Pancreas (tissue), 10 donors: ENCODE results near the gene AKNAD1. TPM values are rescaled to one million over a fixed set of nuclear protein-coding genes. Genes with fewer than 3 reads are reported as not detected.

Experiments used
- ATAC-seq, 4 donors: fragments of 200-7000 bp; cut with Tn5 transposase; one replicate each; pipeline versions ENCODE4 v1.8.0 to v1.9.1; 2020; ENCODE audit warnings: mild to moderate bottlenecking in 4 of 4, moderate library complexity in 4 of 4
- DNase-seq, 6 donors: peaks; one replicate each; pipeline ENCODE4 v3.0.0-alpha.2; 2020
- FAIRE-seq: peaks from 2 replicates; lab custom pipeline; 2012; peaks lifted over from hg19 to GRCh38; lab: Jason Lieb, UNC
- H3K27ac ChIP-seq, 4 donors: fragments of 200-600 bp; sonication (generic); 1 replicate in 3 of 4; 2 replicates in 1 of 4; pipeline versions ENCODE4 v1.5.0 to v1.8.0; 2020
- H3K27me3 ChIP-seq, 4 donors: fragments of 200-600 bp; one replicate each; pipeline ENCODE4 v1.8.0; 2021
- H3K36me3 ChIP-seq, 3 donors: fragments of 200-600 bp; sonication (generic) in 1 of 3; one replicate each; pipeline versions ENCODE4 v1.5.0 to v1.8.0; 2020 to 2021
- H3K4me1 ChIP-seq, 3 donors: fragments of 200-600 bp; one replicate each; pipeline ENCODE4 v1.8.0; 2021
- H3K4me3 ChIP-seq, 4 donors: fragments of 200-600 bp; sonication (generic) in 2 of 4; one replicate each; pipeline versions ENCODE4 v1.5.0 to v1.8.0; 2020 to 2021
- H3K9me3 ChIP-seq, 4 donors: fragments of 200-600 bp; one replicate each; pipeline ENCODE4 v1.8.0; 2021
- WGBS, 2 donors: extraction: QIAGEN DNeasy Blood & Tissue Kit; methylation state at CpG; one replicate each; pipeline ENCODE4 v1.1.7; 2013; 5-methylcytosine and 5-hydroxymethylcytosine counted together
- intact Hi-C, 3 donors: fragments of 100-400 bp; cut with DNase I; formaldehyde crosslinking; loops; one replicate each; pipeline versions ENCODE4 v1.11.1 to v1.14.2; 2022
- polyA plus RNA-seq, 2 donors: library from polyadenylated mRNA; stranded (reverse); fragments of 200-250 nt; gene quantifications; one replicate each; pipeline ENCODE4 v1.2.3, GENCODE V29; 2013
- total RNA-seq, 6 donors: library from RNA; stranded (reverse); fragmentation: NEBNext Ultra II Directional in 4 of 6; extraction: Animal tissue kit (Norgen Biotek cat#: 25700) in 4 of 6; gene quantifications; one replicate each; pipeline versions ENCODE4 v1.2.1 to v1.2.4, GENCODE V29; 2021 to 2023
- TF ChIP-seq, protein P1 (sequence below), 4 donors: fragments of 200-600 bp; sonication (generic) in 3 of 4; IDR thresholded peaks; one replicate each; pipeline versions ENCODE4 v1.5.0 to v1.8.0; 2021; ENCODE audit warnings: antibody characterized with exemption in 4 of 4
- donor health status: healthy with polysubstance abuse.
- donor health status: DM: no; HTN: no; CAD: no; lungs with moderate emphysema.
- donor health status: DM: no; HTN: no; CAD: no.
- donor health status: control.
- donor health status: control.
- donor health status: Bipolar disorder and iron deficiency.
- donor health status: DM: yes; HTN: yes; CAD: no.
- donor health status: DM: no; HTN: no; CAD: no.
- donor health status: DM: no; HTN: no; CAD: no.
- donor health status: DM: yes; HTN: yes; CAD: no.

AKNAD1 gene
- total and polyA plus RNA-seq, 8 donors: 0.23 TPM; not detected in 7

DNA sequence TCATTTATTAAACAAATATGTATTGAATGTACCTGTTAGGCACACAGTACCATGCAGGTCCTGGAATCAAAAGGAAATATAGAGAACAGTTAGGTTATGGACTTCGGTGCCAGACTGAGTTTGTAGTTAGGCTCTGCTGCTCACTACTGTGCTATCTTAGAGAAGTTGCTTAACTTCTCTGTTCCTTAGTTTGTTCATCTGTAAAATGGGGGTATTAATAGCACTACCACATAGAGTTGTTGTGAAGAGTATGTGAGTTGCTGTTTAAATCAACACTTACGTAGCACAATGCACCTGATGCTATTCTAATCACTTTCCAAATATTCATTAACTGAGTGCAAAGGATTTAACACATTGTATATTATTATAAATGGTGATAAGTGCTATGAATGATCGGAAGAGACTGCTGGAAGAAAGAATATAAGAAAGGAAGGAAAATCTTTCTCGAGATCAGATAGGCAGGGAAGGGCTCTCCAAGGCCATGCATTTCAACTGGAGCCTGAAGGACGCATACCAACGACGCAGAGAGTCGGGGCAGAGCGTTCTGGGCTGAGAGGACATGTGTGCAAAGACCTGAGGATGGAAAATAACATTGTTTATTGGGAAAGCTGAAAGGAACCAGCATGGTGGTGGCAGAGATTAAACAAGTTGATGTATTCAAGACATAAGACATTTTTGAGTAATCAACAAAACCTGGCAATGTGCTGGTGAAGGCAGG is 3.5 kb upstream of the AKNAD1 start:
- Histone ChIP-seq H3K9me3 (no peaks in the 10 kb centered on the region), H3K27ac (no peak overlapping the region), H3K27me3 (peaks cover 0 to 2% (median 0%) of the 10 kb centered on the region in 4 donors), H3K4me3 (no peak overlapping the region), H3K4me1 (no peaks in the 10 kb centered on the region), H3K36me3 (no peaks in the 10 kb centered on the region)
- FAIRE-seq (no peak), ATAC-seq (no peak), DNase-seq (no peak)
- 68 to 76% methylated on average over 9 of the region's 9 CpGs for WGBS, 2 donors
- intact Hi-C loops: no loop called here
- TF ChIP-seq, protein P1, sequence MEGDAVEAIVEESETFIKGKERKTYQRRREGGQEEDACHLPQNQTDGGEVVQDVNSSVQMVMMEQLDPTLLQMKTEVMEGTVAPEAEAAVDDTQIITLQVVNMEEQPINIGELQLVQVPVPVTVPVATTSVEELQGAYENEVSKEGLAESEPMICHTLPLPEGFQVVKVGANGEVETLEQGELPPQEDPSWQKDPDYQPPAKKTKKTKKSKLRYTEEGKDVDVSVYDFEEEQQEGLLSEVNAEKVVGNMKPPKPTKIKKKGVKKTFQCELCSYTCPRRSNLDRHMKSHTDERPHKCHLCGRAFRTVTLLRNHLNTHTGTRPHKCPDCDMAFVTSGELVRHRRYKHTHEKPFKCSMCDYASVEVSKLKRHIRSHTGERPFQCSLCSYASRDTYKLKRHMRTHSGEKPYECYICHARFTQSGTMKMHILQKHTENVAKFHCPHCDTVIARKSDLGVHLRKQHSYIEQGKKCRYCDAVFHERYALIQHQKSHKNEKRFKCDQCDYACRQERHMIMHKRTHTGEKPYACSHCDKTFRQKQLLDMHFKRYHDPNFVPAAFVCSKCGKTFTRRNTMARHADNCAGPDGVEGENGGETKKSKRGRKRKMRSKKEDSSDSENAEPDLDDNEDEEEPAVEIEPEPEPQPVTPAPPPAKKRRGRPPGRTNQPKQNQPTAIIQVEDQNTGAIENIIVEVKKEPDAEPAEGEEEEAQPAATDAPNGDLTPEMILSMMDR (IDR thresholded peaks at IDR 0.05): no peak

DNA sequence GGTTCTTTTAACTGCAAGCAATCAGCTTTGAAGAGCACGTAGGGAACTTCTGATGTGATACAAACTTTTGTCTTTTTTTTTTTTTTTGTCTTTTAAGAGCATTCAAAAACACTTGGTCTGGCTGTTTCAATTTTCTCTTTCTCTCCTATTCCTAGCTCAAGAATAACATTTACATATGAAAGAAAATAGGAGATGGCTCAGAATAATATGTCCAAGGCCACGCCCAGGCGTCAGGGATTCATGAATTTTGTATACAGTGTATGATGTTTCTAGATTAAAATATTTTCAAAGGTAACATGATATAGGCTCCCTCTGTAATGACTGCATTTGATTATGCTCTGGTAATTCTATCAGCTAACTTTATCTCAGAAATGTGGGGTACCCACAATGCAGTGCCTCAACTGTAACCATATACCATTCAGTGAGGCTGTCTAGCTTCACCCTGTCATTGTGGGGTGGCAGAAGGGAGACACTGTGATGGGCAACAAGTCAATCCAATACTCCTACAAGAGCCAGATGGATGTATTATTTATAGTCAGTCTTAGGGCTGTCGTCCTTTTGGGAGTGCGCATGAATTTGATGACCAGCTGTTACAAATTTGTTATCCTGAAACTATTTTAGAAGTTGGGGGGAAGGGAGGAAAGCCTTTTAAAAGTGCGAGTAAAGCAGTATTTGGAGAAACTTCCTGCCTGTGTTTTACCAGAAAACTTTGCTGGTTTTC is 1.5 kb upstream of the AKNAD1 start:
- FAIRE-seq: no peak
- no peak overlapping the region for H3K27ac ChIP-seq
- TF ChIP-seq, protein P1 (IDR thresholded peaks at IDR 0.05): no peak

DNA sequence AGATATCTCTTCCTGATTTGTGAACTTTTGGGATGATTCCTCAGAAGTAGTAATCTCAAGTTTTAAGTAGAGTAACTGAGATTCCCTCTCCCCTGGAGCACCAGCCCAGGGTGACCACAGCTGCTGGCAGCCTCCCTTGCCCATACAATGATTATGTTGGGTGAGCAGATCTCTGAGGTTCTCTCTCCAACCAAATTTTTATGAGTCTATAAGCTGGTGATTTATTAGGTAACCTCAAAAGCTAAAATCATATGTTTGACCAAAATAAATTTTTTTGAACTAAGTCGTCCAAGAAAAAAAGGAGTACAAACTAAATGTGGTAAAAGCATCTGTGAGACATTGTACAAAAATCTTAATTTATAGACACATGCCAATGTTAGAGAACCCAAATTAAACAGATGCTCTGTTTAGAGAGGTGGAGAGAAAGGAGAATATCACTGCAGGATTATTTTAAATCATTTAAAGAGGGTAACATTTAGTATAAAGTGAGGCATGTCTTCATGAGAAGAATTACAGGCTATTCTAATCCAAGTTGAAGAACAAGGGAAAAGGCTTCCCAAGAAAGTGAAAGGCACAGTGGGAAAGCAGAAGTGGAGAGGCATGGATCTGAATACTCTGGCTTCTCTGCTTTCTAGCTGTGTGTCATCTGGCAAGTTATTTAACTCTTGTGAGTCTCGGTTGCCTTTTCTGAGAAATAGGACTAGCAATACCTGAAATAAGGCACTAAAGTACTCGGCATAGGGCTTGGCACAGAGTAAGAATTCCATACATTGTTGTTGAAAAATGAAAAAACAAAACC is 2.5 kb downstream of the AKNAD1 start:
- ATAC-seq (no peak), FAIRE-seq (no peak), DNase-seq (no peak)
- intact Hi-C loops: no loop called here
- H3K9me3 ChIP-seq: no peaks in the 10 kb centered on the region
- 50 to 71% methylated on average over 3 of the region's 3 CpGs for WGBS, 2 donors
- no peak overlapping the region for H3K4me3 ChIP-seq
- no peaks in the 10 kb centered on the region for H3K4me1 ChIP-seq
- H3K27me3 ChIP-seq: no peaks in the 10 kb centered on the region
- H3K36me3 ChIP-seq: no peaks in the 10 kb centered on the region
- no peak overlapping the region for H3K27ac ChIP-seq
- TF ChIP-seq, protein P1 (IDR thresholded peaks at IDR 0.05): no peak

More for the DNA sequence above, 1.5 kb upstream of the AKNAD1 start:
- Histone ChIP-seq H3K9me3 (no peaks in the 10 kb centered on the region), H3K4me3 (no peak overlapping the region), H3K4me1 (no peaks in the 10 kb centered on the region), H3K27me3 (peaks cover 0 to 2% (median 0%) of the 10 kb centered on the region in 4 donors), H3K36me3 (no peaks in the 10 kb centered on the region)
- DNase-seq (no peak), ATAC-seq (no peak)
- intact Hi-C loops: no loop called here
- 77 to 84% methylated on average over 6 of the region's 6 CpGs for WGBS, 2 donors

DNA sequence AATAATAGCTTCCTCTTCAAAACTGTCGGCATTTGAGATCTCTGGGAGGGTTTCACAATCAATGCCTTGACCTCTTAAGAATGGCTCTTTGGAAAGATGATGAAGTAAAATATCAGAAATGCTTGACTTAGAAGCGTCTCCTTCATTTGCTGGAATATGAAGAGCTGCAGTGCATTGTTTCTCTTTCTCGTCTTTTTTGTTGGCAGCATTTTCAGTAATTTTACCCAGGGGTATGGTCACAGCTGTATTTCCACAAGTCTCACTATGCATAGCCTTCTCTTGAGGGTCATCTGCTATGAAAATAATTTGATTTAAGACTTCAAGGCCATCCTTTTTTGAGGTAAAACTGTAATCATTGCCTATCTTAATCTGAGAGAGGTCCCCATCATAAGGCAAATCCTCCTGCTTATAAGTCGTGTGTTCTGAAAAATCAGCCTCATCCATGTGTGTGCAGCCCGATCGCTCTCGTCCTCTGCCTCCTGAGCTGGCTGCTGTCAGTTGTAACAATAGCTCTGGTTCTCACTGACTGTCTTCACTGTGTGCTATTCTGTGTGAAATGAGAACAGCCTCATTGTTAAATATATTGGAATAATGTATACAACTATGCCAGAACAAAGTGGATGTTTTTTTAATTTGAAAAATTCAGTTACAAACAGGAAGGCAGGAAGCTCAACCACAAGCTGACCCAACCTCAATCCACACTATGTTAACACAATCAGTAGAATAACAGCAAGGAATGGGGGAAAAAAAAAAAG is 4.5 kb downstream of the AKNAD1 start:
- intact Hi-C loops: no loop called here
- Histone ChIP-seq H3K27ac (no peak overlapping the region), H3K9me3 (no peaks in the 10 kb centered on the region), H3K4me1 (no peaks in the 10 kb centered on the region), H3K36me3 (no peaks in the 10 kb centered on the region), H3K27me3 (no peaks in the 10 kb centered on the region), H3K4me3 (no peak overlapping the region)
- DNase-seq: no peak
- FAIRE-seq: no peak
- TF ChIP-seq, protein P1 (IDR thresholded peaks at IDR 0.05): no peak
- no peak for ATAC-seq
- 57 to 77% methylated on average over 7 of the region's 7 CpGs for WGBS, 2 donors
